Keratinocyte (primary cell): Measurements from ENCODE around the gene NRBF2.

Experiments
- EZH2 ChIP-seq: IDR thresholded peaks from one replicate; pipeline ENCODE4 v1.6.1; 2012; ENCODE audit warnings: inconsistent platforms, mild to moderate bottlenecking, low read length, moderate library complexity
- TF ChIP-seq, protein P1 (sequence below), 3 experiments: IDR thresholded peaks in 1 of 3; conservative IDR thresholded peaks in 1 of 3; optimal IDR thresholded peaks in 1 of 3; 2 replicates in 2 of 3; 3 replicates in 1 of 3; pipeline versions ENCODE3 to v1.5.1; 2011; ENCODE audit warnings: low read length in 3 of 3, mild to moderate bottlenecking in 3 of 3, moderate library complexity in 2 of 3, control low read depth in 1 of 3, inconsistent platforms in 1 of 3; ENCODE audit not compliant: insufficient read depth in 2 of 3; ENCODE audit errors: extremely low read depth in 1 of 3

DNA sequence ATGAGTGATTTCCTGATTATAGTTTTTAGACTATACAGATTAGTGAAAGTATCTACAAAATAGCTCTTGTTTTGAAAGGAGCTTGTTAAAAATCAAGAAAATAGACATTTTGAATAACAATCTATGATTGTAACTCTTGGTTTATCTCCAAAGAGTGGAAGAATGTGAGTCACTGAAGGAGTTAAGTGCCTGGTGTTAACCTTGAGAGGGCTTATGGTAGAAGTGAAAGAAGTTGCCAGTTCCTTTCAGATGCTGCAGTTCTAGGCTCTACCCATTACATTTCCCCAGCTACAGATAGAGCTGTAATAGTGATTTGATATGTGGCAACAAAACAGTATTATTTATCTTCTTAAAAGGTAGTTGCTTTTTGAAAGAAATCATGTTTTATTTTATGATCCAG is 12.7 kb downstream of the NRBF2 start:
- TF ChIP-seq, protein P1, sequence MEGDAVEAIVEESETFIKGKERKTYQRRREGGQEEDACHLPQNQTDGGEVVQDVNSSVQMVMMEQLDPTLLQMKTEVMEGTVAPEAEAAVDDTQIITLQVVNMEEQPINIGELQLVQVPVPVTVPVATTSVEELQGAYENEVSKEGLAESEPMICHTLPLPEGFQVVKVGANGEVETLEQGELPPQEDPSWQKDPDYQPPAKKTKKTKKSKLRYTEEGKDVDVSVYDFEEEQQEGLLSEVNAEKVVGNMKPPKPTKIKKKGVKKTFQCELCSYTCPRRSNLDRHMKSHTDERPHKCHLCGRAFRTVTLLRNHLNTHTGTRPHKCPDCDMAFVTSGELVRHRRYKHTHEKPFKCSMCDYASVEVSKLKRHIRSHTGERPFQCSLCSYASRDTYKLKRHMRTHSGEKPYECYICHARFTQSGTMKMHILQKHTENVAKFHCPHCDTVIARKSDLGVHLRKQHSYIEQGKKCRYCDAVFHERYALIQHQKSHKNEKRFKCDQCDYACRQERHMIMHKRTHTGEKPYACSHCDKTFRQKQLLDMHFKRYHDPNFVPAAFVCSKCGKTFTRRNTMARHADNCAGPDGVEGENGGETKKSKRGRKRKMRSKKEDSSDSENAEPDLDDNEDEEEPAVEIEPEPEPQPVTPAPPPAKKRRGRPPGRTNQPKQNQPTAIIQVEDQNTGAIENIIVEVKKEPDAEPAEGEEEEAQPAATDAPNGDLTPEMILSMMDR (optimal IDR thresholded peaks at IDR 0.05 in 1 of 3, IDR thresholded peaks at IDR 0.05 in 1 of 3, conservative IDR thresholded peaks at IDR 0.05 in 1 of 3; ENCODE audit: extremely low read depth in 1 of 3, insufficient read depth in 2 of 3, low read length in 3 of 3), result no peak
- no peak for TF ChIP-seq EZH2
